BJ (cell line): ENCODE results near the gene STRN. TPM values are rescaled to one million over a fixed set of nuclear protein-coding genes. Genes with fewer than 3 reads are reported as not detected.

Experiments
- CTCF ChIA-PET: fragments of 350-600 bp; formaldehyde crosslinking; extraction: SDS; loops from one replicate; lab custom pipeline; 2021; ENCODE audit warnings: antibody characterized with exemption, inconsistent platforms; lab: Yijun Ruan, JAX
- POLR2A ChIA-PET: fragments of 300-600 bp; sonication (Branson Sonifier 250); formaldehyde crosslinking; extraction: SDS; loops from one replicate; lab custom pipeline; 2021; ENCODE audit warnings: antibody characterized with exemption; lab: Charles Lee
- DNase-seq: peaks from one replicate; pipeline ENCODE4 v3.0.0-alpha.2; 2011; ENCODE audit warnings: low read depth
- H3K27me3 ChIP-seq: 2 replicates; pipeline ENCODE4 v1.6.0; 2011; ENCODE audit warnings: low read length; ENCODE audit not compliant: control insufficient read depth, insufficient read depth
- H3K36me3 ChIP-seq: 2 replicates; pipeline ENCODE4 v1.5.1; 2011; ENCODE audit warnings: low read length; ENCODE audit not compliant: control insufficient read depth, insufficient read depth
- H3K4me3 ChIP-seq: 2 replicates; pipeline ENCODE4 v1.5.1; 2011; ENCODE audit warnings: low read depth, mild to moderate bottlenecking, control low read depth, low read length
- CTCF ChIP-seq: IDR thresholded peaks from 2 replicates; pipeline ENCODE4 v1.5.1; 2011; ENCODE audit warnings: low read depth, mild to moderate bottlenecking, control low read depth, inconsistent platforms, low read length, moderate library complexity; ENCODE audit not compliant: insufficient read depth
- polyA plus RNA-seq: library from polyadenylated mRNA; depleted of rRNA; stranded (reverse); fragments of >200 nt; gene quantifications from 2 replicates; pipeline ENCODE4 v1.2.3, GENCODE V29; 2011

The STRN gene
- polyA plus RNA-seq, 1 experiment, result 8.5 TPM

GRCh38 chr2:36869606-36870005, 96.7 kb downstream of the STRN start:
- ChIA-PET POLR2A (no interaction called here), CTCF (no interaction called here)
- Histone ChIP-seq H3K4me3 (no peak overlapping the region), H3K27me3 (no peaks in the 10 kb centered on the region), H3K36me3 (peaks cover 2% of the 10 kb centered on the region; the same call in 1 of the 2 replicates)
- DNase-seq, result no peak
- TF ChIP-seq CTCF, result no peak

- ChIA-PET CTCF (no interaction called here), POLR2A (no interaction called here)
- Histone ChIP-seq H3K4me3 (no peak overlapping the region), H3K27me3 (no peaks in the 10 kb centered on the region), H3K36me3 (no peaks in the 10 kb centered on the region; the same call in 1 of the 2 replicates)
- no peak for DNase-seq
- TF ChIP-seq CTCF, result no peak
These were observed 104.4 kb downstream of the STRN start for GRCh38 chr2:36861896-36862295.

- Histone ChIP-seq H3K4me3 (no peak overlapping the region), H3K27me3 (no peaks in the 10 kb centered on the region), H3K36me3 (no peaks in the 10 kb centered on the region; the same call in 1 of the 2 replicates)
- no peak for DNase-seq
- no peak for TF ChIP-seq CTCF
- POLR2A ChIA-PET, result no interaction called here
- CTCF ChIA-PET, result no interaction called here
These were observed 107.0 kb downstream of the STRN start for GRCh38 chr2:36859366-36859792.

GRCh38 chr2:36858551-36859365, 107.6 kb downstream of the STRN start:
- POLR2A ChIA-PET, result no interaction called here
- TF ChIP-seq CTCF, result no peak
- no peak overlapping the region for H3K4me3 ChIP-seq

GRCh38 chr2:36857713-36858112, 108.6 kb downstream of the STRN start:
- ChIA-PET CTCF (no interaction called here), POLR2A (no interaction called here)
- no peaks in the 10 kb centered on the region for H3K27me3 ChIP-seq
- H3K4me3 ChIP-seq, result no peak overlapping the region
- no peak for TF ChIP-seq CTCF
- no peak for DNase-seq
- H3K36me3 ChIP-seq, result no peaks in the 10 kb centered on the region; the same call in 1 of the 2 replicates

More at GRCh38 chr2:36858551-36859365, 107.6 kb downstream of the STRN start:
- no peaks in the 10 kb centered on the region for H3K27me3 ChIP-seq
- no peak for DNase-seq
- CTCF ChIA-PET, result no interaction called here
- no peaks in the 10 kb centered on the region; the same call in 1 of the 2 replicates for H3K36me3 ChIP-seq
